Measurements from ENCODE around the gene CAPSL. TPM values are rescaled to one million over a fixed set of nuclear protein-coding genes. Genes with fewer than 3 reads are reported as not detected.

The CAPSL gene
- total and polyA plus RNA-seq, 2 of the 8 experiments (the other 6 are each of a cell fraction or from before 2014, with no cell fraction given), result not detected

GRCh38 chr5:35919191-35919590 is 19.2 kb downstream of the CAPSL start:
- H3K23me2 ChIP-seq (ENCODE audit: low read depth, low read length), result no peaks in the 10 kb centered on the region
- FAIRE-seq, result no peak
- no peak overlapping the region for H3K4me3 ChIP-seq (ENCODE audit: extremely low read depth in 1 of 4, insufficient read depth in 2 of 4, low read depth in 3 of 4, low read length in 4 of 4)
- TF ChIP-seq FOSL1 (IDR thresholded peaks at IDR 0.05; ENCODE audit: insufficient read depth, low read depth, low read length) (no peak), E2F6 (IDR thresholded peaks at IDR 0.05) (no peak)

More at GRCh38 chr5:35919191-35919590, 19.2 kb downstream of the CAPSL start:
- H2BK120ac ChIP-seq (replicated peaks; ENCODE audit: low read depth, low read length), result no peak overlapping the region
- H2BK15ac ChIP-seq (ENCODE audit: low read length), result no peak overlapping the region
- H3K14ac ChIP-seq (ENCODE audit: insufficient read length), result no peak overlapping the region
- H3K36me3 ChIP-seq (ENCODE audit: control insufficient read depth in 2 of 4, insufficient read depth in 4 of 4, low read length in 3 of 4), result no peaks in the 10 kb centered on the region
- no peak overlapping the region for H3K9ac ChIP-seq (replicated peaks in 1 of 4; ENCODE audit: extremely low read depth in 1 of 4, low read depth in 3 of 4, low read length in 3 of 4)
- no peak overlapping the region for H4K5ac ChIP-seq (ENCODE audit: insufficient read length, low read depth, low read length)
- POLR2A ChIA-PET (ENCODE audit: partially characterized antibody), result no interaction called here
- H3K79me1 ChIP-seq (ENCODE audit: low read depth, low read length), result no peaks in the 10 kb centered on the region
- no peak overlapping the region for H2BK5ac ChIP-seq (ENCODE audit: low read depth, low read length)
- 82% methylated on average over 4 of the region's 4 CpGs; no CpG with 5 or more reads in 1 of the 2 experiments for WGBS, 2 experiments (ENCODE audit: extremely low coverage in 1 of 2, insufficient coverage in 1 of 2, insufficient read length in 1 of 2, insufficient replicate concordance in 2 of 2, low coverage in 1 of 2, low lambda C conversion rate in 2 of 2, missing lambda C conversion rate in 1 of 2)
- H2AK5ac ChIP-seq (ENCODE audit: low read depth, low read length), result no peak overlapping the region
- no peak overlapping the region for H2BK12ac ChIP-seq (ENCODE audit: low read depth, low read length)
- H3K79me2 ChIP-seq (ENCODE audit: control insufficient read depth in 1 of 2, insufficient read depth in 2 of 2, low read length in 2 of 2), result no peaks in the 10 kb centered on the region
- H2AFZ ChIP-seq (ENCODE audit: low read length), result no peak overlapping the region
- H4K8ac ChIP-seq (ENCODE audit: extremely low read depth, insufficient read depth, low read length), result no peak overlapping the region
- H4K20me1 ChIP-seq (replicated peaks in 1 of 2; ENCODE audit: control insufficient read depth in 1 of 2, insufficient read depth in 2 of 2, low read length in 2 of 2), result peaks cover 0 to 3% of the 10 kb centered on the region in 2 experiments
- no peak overlapping the region for H3K4me2 ChIP-seq (ENCODE audit: insufficient read depth in 1 of 2, low read depth in 2 of 2, low read length in 2 of 2)
- H3K4me1 ChIP-seq (replicated peaks in 1 of 4; ENCODE audit: control insufficient read depth in 3 of 4, insufficient read depth in 4 of 4, low read length in 3 of 4), result no peaks in the 10 kb centered on the region
- no peak overlapping the region for H3K4ac ChIP-seq (replicated peaks; ENCODE audit: insufficient read length, low read depth, low read length)
- DNase-seq (ENCODE audit: low read depth in 1 of 2, low spot score in 2 of 2), result no peak
- no peak overlapping the region for H3K27ac ChIP-seq (ENCODE audit: low read depth, low read length)
- no peak overlapping the region for H4K91ac ChIP-seq (replicated peaks; ENCODE audit: insufficient read length, low read length)
- H3K56ac ChIP-seq (replicated peaks; ENCODE audit: insufficient read length, low read depth, low read length), result no peak overlapping the region
- no peak overlapping the region for H2BK20ac ChIP-seq (ENCODE audit: low read length)
- no peak overlapping the region for H3K23ac ChIP-seq (ENCODE audit: insufficient read length)
- CTCF ChIA-PET (ENCODE audit: partially characterized antibody), result interaction anchor here (0.7 to 1.7 kb wide), 4 partner anchors 19 to 799 kb away, joined by 3 to 8 read pairs (median 3); partner anchors contain the start of gene CAPSL
- H3K27me3 ChIP-seq (replicated peaks in 1 of 4; ENCODE audit: control insufficient read depth in 3 of 4, extremely low read depth in 1 of 4, insufficient read depth in 3 of 4, low read length in 3 of 4), result peaks cover 0 to 5% (median 3%) of the 10 kb centered on the region in 4 experiments; a peak in 6 of 7 replicates
- H3K9me3 ChIP-seq (ENCODE audit: insufficient read depth in 2 of 2, low read depth in 1 of 2, low read length in 1 of 2), result no peaks in the 10 kb centered on the region
- no peak overlapping the region for H3K18ac ChIP-seq (ENCODE audit: extremely low read depth, low read length)
